HG02884 (cell line): ENCODE results near the gene ATXN2.

ENCODE experiments used
- ATAC-seq: cut with Tn5 transposase; IDR thresholded peaks from one replicate; pipeline ENCODE4 v1.9.1; 2021; ENCODE audit warnings: mild to moderate bottlenecking, moderate library complexity; ENCODE audit not compliant: unreplicated experiment

Gene ATXN2

GRCh38 chr12:111454716-111455447, 144.2 kb downstream of the ATXN2 start:
- ATAC-seq = no peak

GRCh38 chr12:111454311-111454710, 144.8 kb downstream of the ATXN2 start:
- ATAC-seq = no peak

- no peak for ATAC-seq
Measured at GRCh38 chr12:111453071-111453989, 145.8 kb downstream of the ATXN2 start.

GRCh38 chr12:111451649-111452129, 147.4 kb downstream of the ATXN2 start:
- no peak for ATAC-seq

GRCh38 chr12:111451232-111451631, 147.9 kb downstream of the ATXN2 start:
- no peak for ATAC-seq

GRCh38 chr12:111450676-111451075, 148.4 kb downstream of the ATXN2 start:
- no peak for ATAC-seq

GRCh38 chr12:111448846-111449790, 150.0 kb downstream of the ATXN2 start:
- ATAC-seq = no peak

GRCh38 chr12:111448266-111448830, 150.8 kb downstream of the ATXN2 start:
- ATAC-seq = no peak

GRCh38 chr12:111447571-111448265, 151.4 kb downstream of the ATXN2 start:
- ATAC-seq = no peak

GRCh38 chr12:111446631-111447570, 152.2 kb downstream of the ATXN2 start:
- ATAC-seq = no peak

- no peak for ATAC-seq
Measured at GRCh38 chr12:111445726-111446581, 153.2 kb downstream of the ATXN2 start.

- ATAC-seq = peak; percentile 86
Measured at GRCh38 chr12:111444925-111445725, 154.0 kb downstream of the ATXN2 start.

- ATAC-seq = peak; percentile 38
Measured at GRCh38 chr12:111444314-111444924, 154.7 kb downstream of the ATXN2 start.

GRCh38 chr12:111443586-111443985, 155.5 kb downstream of the ATXN2 start:
- no peak for ATAC-seq

GRCh38 chr12:111443086-111443485, 156.0 kb downstream of the ATXN2 start:
- ATAC-seq = no peak

- no peak for ATAC-seq
Measured at GRCh38 chr12:111442301-111443045, 156.6 kb downstream of the ATXN2 start.
